NCI-H2227 (cell line): ENCODE results near the gene AKTIP.
A peak's percentile ranks its signal among the peaks of the same experiment; 100 is the strongest.
"Not testable (repeated sequence)": the region's sequence is repeated elsewhere in the genome, so short reads cannot be mapped to it uniquely, and the experiment has no call there.

ENCODE experiments used
- DNase-seq: peaks from one replicate; lab custom pipeline; 2025; ENCODE audit not compliant: unreplicated experiment; lab: John Stamatoyannopoulos, UW

Gene AKTIP

DNA sequence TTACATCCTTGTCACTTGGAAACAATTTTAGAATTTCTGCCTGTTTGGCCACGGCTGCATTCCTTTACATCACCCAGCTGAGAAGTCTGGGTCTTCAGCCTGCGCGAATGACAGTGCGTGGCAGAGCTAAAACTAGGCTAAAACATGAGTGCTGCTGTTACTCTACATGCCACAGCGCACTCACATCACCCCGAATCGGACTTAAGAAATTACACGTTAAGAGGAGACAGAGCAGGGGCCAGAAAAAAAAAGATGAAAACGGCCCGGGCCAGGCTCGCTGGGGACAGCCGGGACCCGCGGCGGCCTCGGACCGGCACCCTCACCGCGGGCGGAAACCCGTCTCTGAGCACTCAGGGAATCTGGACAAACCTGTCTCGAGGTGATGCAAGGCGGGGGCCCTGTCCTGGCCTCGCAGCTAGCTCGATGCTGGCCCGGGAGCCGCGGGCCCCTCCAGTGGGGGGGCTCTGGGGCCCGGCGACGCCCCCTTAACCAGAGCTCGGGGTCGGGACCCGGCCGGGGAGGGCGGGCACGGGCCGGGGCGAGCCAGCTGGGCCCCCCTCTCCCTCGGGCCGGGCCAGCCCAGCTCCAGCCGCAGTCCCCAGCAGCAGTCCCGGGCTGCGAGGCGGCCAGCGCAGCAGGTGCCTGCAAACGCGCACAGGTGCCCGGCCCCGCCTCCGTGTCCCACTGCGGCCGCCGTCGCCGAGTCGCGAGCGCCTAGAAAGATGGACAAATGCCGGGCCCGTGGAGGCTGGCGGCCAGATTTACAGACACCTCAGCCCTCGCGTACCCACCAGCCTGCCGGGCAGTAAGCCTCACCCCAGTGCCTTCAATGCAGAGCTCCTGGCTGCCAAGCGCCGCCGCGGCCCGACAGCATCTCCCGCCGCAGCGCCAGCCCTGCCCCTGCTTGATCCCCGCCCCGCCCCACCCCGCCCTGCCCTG, at the start of gene AKTIP:
Gene AKTIP, minus strand, starts transcription at position 879 of the 939 bp plus-strand sequence. CDS start 2,950 bp downstream, outside the sequence.
- DNase-seq: peak; percentile 77

DNA sequence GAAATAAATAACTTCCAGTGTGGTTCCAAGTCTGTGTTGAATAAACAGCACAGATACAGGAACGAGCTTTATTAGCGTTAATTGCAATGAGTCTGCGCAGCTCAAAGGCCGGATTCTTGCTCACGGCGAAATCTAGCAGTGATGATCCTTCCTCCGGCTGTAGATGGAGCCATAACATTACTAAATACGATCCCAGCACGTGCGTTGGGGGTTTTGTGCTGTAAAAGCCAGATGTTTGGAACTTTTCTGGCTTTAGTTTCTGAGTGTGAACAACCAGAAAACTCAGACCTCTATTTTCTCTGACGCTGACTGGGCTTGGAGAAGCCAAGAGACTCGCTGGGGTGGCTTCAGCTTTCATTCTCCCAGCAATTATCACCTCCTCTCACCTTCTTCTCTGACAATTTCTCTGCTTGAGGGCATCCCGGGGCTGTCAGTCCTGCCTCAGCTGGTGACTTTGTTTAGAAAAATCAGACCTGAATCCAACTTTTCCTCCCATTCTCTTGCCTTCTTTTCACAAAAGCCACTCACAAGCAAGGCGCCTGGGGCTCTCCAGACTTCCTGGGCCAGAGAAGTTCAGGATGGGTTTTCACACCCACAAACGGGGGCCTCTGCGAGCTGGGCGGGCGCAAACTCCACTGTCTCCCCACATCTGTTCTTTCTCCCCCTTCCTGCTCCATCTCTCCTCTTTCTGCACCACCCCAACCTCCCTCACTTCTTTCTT, 47.1 kb upstream of the AKTIP start:
- DNase-seq: peak; percentile 78

DNA sequence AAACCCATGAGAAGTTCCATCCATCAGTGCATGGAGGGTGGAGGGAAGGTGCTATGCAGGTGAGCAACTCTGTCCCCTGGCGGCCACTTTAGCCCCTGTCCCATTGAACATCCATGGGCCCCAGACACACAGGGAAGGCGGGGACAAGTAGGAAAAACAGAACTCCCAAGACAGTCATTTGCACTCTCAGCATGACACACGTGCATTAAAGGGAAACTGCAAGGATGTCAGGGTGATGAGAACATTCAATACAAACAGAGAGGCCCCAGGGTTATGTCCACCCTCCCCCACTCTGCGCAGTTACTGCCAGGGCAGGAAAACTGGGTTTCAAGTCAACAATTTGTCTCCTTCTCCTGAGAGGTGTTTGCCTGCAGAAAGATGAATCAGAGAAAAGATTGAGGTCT, 44.0 kb upstream of the AKTIP start:
- peak; percentile 27 for DNase-seq

DNA sequence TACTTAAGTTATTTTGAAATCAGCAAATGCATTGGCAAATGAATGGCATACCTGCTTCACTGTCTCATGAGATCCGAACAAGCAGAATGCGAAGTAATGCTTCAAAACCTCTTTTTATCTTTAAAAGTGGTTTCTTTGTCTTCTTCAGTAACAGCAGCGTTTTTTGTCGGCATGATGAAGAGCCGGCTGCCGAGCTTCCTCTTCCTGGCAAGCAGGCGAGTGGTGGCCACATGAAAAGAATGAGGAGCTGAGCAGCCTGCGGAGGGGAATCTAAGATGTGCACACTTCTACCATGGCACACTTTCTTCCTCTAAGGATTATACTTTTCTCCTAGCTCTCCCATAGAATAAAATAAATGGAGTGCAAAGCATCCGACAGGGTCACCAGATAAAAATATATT, 42.4 kb upstream of the AKTIP start:
- no peak for DNase-seq

DNA sequence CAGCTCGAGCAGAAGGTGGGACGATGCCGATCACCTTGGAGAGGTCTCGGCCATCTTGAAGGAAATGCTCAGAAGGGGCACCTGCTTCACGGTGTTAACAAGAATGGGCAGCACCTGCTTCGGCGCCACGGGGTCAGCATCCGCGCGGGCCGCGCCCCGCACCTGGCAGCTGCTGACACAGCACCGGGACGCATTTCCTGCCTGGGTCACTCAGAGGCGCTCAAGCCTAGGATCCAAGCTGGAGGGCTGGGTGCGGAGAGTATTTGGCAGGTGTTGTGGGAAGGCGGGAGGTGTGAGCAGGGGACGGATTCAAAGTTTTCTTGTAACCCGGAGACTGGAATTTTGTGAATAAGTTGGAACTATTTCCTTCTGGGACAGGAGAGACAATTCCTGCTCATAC, 39.3 kb upstream of the AKTIP start:
- DNase-seq: no peak

DNA sequence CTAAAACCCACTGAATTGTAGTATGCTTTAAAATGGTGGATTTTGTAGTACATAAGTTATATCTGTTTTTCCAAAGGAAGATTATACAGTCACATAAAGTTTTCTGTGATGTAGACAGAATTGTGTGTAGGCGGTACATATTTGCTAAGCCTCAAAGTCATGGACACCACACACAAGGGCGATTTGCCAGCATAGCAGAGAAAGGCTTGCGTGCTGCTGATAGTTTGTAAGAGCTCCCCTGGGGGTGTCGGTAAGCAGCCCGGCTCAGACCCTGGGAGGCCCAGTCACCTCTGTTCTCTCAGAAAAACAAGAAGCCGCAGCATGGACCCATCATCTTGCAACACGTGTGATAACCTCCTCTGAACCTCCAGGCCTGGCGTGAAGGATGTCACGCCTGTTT, 38.3 kb upstream of the AKTIP start:
- DNase-seq: no peak

DNA sequence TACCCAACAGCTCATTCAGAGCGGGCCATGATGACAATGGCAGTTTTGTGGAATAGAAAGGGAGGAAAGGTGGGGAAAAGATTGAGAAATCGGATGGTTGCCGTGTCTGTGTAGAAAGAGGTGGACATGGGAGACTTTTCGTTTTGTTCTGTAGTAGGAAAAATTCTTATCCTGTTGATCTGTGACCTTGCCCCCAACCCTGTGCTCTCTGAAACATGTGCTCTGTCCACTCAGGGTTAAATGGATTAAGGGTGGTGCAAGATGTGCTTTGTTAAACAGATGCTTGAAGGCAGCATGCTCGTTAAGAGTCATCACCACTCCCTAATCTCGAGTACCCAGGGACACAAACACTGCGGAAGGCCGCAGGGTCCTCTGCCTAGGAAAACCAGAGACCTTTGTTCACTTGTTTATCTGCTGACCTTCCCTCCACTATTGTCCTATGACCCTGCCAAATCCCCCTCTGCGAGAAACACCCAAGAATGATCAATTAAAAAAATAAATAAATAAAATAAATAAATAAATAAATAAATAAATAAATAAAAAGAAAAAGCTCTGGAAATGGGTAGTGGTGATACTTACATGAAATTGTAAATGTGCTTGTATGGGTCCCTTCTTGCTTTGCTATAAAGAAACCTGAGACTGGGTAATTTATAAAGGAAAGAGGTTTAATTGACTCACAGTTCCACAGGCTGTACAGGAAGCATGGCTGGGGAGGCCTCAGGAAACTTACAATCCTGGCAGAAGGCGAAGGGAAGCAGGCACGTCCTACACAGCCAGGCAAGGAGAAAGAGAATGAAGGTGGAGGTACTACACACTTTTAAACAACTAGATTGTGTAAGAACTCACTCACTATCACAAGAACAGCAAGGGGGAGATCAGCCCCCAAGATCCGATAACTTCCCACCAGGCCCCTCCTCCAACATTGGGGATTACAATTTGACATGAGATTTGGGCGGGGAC, 37.0 kb upstream of the AKTIP start:
- DNase-seq: not testable (repeated sequence)

DNA sequence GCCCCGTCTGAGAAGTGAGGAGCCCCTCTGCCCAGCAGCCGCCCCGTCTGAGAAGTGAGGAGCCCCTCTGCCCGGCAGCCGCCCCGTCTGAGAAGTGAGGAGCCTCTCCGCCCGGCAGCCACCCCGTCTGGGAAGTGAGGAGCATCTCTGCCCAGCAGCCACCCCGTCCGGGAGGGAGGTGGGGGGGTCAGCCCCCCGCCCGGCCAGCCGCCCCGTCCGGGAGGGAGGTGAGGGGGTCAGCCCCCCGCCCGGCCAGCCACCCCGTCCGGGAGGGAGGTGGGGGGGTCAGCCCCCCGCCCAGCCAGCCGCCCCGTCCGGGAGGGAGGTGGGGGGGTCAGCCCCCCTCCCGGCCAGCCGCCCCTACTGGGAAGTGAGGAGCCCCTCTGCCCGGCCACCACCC, 36.3 kb upstream of the AKTIP start:
- DNase-seq: not testable (repeated sequence)

DNA sequence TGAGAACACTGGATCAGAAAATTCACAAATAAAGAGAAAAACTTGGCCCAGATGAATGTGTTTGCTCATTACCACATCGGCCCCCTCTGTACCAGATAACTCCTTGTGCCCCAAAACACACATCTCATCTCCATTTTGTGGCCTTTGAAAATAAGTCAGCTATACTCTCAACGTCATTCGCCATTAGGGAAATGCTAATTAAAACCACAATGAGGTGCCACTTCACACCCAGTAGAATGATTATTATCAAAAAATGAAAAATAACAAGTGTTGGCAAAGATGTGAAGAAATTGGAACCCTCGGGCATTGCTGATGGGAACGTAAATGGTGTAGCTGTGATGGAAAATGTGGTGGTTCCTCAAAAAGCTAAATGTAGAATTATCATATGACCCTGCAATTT, 34.6 kb upstream of the AKTIP start:
- no peak for DNase-seq

DNA sequence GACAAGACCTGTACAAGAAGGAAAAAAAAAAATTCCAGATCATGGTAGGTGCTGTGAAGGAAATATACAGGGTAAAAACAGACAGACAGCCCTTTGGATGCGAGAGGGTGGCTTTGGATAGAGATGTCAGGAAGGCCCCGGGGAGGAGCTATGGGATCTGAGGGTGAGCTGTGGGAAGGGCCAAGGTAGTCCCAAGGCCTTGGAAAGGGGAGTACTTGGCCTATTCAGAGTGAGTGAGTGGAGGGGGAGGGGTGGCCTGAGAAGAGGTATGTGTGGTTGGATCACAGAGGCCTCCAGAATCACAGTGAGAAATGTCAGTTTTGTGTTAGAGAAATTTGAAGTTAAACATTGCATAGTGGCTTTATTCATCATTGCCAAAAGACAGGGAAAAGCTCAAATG, 31.2 kb upstream of the AKTIP start:
- DNase-seq: no peak

DNA sequence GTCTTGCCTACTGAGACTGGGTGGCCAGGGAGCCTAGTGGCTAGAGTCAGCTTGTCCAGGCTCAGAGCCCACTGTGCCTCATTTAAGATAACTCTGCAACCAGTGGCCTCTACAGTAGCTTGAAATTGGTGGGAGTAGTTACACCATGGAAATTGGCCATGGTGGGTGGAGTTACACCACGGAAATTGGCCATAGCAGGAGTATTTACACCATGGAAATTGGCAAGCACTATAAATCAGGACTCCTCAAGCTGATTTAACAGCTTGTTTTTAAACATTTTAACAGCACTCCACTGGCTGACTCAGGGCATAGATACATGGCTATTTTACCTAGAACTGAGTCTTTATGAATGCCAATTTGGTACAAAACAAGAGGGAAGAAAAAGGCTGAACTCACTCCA, 27.7 kb upstream of the AKTIP start:
- no peak for DNase-seq

DNA sequence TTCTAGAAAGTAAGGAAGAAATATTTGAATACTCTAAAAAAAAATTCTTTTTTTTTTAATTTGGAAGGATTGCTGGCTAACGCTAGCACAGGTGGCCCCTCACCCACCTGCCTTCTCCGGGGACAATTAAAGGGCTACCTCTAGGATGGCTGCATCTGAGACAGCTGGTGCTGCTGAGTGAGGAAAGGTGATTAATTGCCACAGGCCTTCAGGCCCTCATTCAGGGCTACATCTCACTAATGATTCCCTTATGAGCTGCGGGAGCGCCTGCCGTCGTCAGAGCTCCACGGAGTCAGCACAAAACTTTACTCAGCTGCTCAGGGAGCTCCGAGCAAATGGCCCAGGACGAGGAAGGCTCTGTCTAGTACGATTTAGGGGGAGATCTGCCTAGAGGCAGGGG, 27.0 kb upstream of the AKTIP start:
- DNase-seq: peak; percentile 25

DNA sequence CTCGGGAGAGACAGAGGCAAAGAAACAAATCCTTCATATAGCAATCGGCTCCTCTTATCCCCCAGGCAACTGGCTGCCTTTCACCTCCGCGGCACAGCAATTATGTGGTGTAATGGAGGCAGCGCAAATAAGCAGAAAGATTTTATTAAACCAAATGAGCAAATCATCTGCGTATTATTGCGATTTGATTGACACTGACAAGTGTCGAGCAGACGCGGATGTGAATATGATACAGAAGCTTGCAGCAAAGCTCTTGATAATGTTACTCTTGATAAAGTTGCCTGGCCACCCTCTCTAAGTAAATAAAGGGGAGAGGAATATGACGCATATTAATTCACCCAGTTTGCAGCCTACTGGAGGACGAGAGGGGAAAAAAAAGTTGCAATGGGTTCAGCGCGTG, 26.5 kb upstream of the AKTIP start:
- peak; percentile 5 for DNase-seq

DNA sequence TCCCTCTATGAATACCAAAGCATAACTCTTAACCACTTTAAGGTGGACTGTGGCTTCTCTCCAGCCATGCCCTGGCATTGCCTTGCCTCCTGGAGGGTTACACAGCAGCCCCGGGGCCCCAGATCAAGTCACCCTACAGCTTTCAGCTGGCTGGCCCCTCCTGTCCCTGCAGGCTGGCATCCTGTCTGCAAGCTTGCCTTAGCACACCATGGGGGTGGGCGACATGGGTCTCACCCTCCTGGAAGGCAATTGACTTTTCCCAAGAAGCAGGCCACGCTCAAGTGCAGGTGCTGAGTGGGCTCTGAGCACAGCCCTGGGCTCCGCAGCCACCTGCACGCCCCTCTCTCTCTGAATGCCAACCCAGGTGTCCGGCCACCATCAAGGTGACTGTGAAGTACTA, 25.8 kb upstream of the AKTIP start:
- no peak for DNase-seq

DNA sequence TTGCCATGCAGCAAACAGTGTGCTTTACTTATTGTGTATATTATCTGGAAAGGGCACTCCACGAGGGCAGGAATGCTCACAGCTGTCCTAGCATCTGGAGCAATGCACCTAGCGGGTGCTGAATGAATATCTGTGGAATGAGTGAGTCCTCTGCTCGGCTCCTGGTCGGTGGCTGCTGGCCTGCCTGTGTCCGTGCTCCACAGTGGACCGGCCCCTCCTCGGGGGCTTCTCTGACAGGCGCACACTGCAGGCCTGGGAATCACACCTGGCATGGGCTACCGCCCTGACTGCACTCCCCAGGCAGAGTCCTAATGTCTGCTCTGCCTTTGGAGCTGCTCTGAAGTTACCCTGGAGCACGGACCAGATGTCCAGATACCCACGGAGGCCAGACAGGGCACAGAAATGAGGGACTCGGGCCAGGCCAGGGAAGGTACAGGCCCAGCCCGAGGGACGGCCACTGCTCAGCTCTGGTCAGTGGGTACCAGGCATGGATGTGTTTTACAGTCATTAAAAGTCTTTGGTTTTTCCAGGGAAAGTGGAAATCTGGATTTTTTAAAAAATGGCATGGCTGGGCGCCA, 21.1 kb upstream of the AKTIP start:
- DNase-seq: no peak

DNA sequence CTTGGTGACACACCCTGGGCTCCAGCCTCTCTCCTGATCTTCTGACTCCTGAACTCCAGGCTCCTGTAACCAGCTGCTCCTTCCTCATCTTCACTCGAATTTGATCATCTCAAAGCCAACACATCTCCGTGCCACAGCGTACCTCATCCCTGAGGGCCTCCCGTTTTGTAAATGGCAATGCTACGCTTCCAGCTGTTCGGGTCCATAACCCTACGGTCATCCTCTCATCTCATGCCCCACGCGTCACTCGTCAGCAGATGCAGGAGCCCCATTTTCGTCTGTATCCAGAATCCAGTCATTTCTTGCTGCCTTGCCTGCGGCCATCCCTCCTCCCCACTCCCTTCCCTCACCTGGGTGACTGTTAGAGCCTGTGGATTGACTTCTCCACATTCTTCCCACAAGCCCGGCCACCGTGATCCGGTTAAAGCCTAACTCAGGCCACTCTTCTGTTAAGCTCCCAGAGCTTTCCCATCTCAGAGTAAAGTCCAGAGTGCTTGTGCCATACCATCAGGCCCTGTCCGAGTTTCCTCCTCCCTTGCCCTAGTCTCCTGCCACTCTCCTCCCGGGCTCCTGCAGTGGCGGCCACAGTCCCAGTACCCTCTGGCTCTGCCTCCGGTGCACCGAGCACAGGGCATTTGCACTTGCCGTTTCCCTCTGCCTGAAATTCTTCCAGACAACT, 20.3 kb upstream of the AKTIP start:
- DNase-seq: no peak

DNA sequence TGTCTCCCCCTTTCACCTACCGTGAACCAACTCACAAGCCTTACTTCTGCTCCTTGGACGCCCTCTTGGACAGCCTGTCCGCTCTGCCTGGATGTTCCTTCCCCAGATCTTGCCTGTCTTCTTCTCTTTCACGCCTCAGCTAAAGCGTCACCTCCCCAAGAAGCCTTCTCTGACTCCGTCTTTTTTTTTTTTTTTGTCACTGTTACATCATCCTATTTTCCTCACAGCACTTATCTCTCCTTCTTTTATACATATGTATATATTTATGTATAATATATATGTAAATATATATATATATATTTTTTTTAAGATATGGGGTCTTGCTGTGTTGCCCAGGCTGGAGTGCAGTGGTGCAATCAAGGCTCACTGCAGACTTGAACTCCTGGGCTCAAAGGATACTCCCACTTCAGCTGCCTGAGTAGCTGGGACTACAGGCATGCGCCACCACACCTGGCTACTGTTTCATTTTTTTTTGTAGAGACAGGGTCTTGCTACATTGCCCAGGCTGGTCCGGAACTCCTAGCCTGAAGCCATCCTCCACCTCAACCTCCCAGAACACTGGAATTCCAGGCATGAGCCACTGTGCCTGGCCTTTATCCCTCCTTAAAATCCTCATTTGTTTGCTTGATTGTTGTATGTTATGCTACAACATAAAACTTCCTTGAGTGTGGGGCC, 16.5 kb upstream of the AKTIP start:
- DNase-seq: no peak

DNA sequence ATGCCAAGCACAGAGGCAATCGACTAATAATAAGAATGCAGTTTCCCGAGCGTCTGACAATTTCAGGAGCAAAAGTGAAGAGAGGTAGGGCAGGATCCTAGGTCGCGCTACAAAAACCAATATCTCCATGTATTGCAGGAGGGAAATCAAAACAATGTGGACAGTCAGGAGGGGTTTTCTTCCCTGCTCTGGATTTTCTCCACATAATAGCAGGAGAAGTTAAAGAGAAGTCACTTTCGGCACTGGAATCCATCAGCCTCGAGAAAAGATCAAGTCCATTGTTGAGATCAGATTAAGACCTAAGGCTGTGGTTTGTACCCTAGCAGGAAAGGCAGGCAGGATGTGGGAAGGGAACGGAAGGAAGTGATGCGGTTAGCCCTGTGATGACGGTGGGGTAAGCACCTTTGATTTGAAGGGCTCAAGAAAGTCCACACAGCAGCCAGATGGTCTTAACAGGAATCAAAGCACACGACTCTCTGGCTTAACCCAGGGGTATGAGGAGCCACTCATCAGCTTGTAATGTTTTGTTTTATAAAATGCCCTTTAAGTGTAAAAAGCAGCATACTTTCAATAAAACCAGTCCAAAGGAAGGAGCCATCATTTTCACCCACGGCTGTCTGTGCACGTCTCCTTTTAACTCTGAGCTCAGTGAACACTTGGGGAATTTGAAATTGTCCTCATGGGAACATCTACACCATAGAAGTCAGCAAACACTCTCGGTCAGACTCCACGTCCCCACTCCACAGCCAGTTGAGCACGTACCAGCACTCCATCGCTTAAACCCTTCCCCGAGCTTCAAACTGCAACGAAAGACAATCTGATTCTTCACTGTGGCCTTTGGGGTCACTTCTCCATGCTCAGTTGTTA, 15.8 kb upstream of the AKTIP start:
- no peak for DNase-seq

DNA sequence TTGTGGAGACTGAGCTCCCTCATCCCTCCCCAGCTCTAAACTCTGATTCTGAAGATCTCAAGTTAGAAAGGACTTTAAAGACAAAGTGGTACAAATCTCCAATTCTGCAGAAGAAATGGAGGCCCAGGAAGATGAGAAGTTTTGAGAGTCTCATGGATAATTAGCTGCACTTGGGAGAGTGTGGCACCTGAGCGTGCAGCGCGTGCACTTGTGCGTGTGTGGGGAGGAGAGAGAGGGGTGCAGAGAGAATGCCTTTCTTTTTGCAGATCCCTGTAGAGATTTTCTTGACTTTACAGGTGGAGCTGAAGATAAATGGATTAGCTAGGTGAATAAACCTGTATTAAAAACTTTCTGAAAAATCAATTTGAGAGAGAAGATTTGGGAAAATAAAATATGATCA, 14.8 kb upstream of the AKTIP start:
- no peak for DNase-seq
